ENCODE data around the gene RDH5.
A peak's percentile ranks its signal among the peaks of the same experiment; 100 is the strongest.

Gene RDH5

GRCh38 chr12:55729819-55730818, 9.9 kb downstream of the RDH5 start:
- DNase-seq, result no peak

GRCh38 chr12:55732288-55732687, 12.1 kb downstream of the RDH5 start:
- no peak for DNase-seq

- no peak for DNase-seq
Measured at GRCh38 chr12:55733021-55733555, 12.9 kb downstream of the RDH5 start.

- DNase-seq, result no peak
Measured at GRCh38 chr12:55733858-55734257, 13.7 kb downstream of the RDH5 start.

- DNase-seq, result no peak
Measured at GRCh38 chr12:55734595-55734994, 14.4 kb downstream of the RDH5 start.

GRCh38 chr12:55736076-55736475, 15.9 kb downstream of the RDH5 start:
- no peak for DNase-seq

GRCh38 chr12:55736780-55737580, 16.8 kb downstream of the RDH5 start:
- peak; percentile 44 for DNase-seq

GRCh38 chr12:55737581-55738122, 17.5 kb downstream of the RDH5 start:
- DNase-seq, result no peak

GRCh38 chr12:55738123-55739024, 18.2 kb downstream of the RDH5 start:
- no peak for DNase-seq

- no peak for DNase-seq
Measured at GRCh38 chr12:55739025-55739378, 18.8 kb downstream of the RDH5 start.

GRCh38 chr12:55741931-55742680, 21.9 kb downstream of the RDH5 start:
- no peak for DNase-seq

GRCh38 chr12:55742719-55743405, 22.7 kb downstream of the RDH5 start, which contains the start of gene GDF11:
GDF11 (plus strand) TSS chr12:55743122; CDS start chr12:55743317, 195 bp downstream.
- DNase-seq, result peak; percentile 41

- DNase-seq, result no peak
Measured at GRCh38 chr12:55743406-55744339, 23.5 kb downstream of the RDH5 start.

GRCh38 chr12:55744340-55745030, 24.3 kb downstream of the RDH5 start:
- no peak for DNase-seq

- DNase-seq, result no peak
Measured at GRCh38 chr12:55745361-55746173, 25.4 kb downstream of the RDH5 start.

- no peak for DNase-seq
Measured at GRCh38 chr12:55746174-55746912, 26.1 kb downstream of the RDH5 start.

- DNase-seq, result no peak
Measured at GRCh38 chr12:55746913-55747231, 26.7 kb downstream of the RDH5 start.

All from NCI-H2081 treated with DMSO at 0.1 percent for 48 hours (cell line).